Kidney (tissue), 14 donors: ENCODE data around the gene OSM. TPM values are rescaled to one million over a fixed set of nuclear protein-coding genes. Genes with fewer than 3 reads are reported as not detected.

ENCODE experiments used
- DNase-seq, 5 donors: peaks; one replicate each; pipeline ENCODE4 v3.0.0-alpha.2; 2013 to 2020
- FAIRE-seq: peaks from 2 replicates; lab custom pipeline; 2012; peaks lifted over from hg19 to GRCh38; lab: Jason Lieb, UNC
- H3K27ac ChIP-seq, 2 donors: one replicate each; pipeline ENCODE4 v1.7.0; 2013; ENCODE audit warnings: low read depth in 2 of 2, low read length in 2 of 2, inconsistent platforms in 1 of 2
- H3K27me3 ChIP-seq: one replicate; pipeline ENCODE4 v1.7.1; 2013; ENCODE audit warnings: low read length, inconsistent platforms; ENCODE audit not compliant: control insufficient read depth, insufficient read depth
- H3K36me3 ChIP-seq, 3 donors: one replicate each; pipeline versions ENCODE4 v1.7.0 to v1.7.1; 2013; ENCODE audit warnings: low read length in 3 of 3, control low read depth in 1 of 3, inconsistent platforms in 1 of 3; ENCODE audit not compliant: insufficient read depth in 3 of 3, control insufficient read depth in 2 of 3
- H3K4me1 ChIP-seq, 3 donors: one replicate each; pipeline versions ENCODE4 v1.7.0 to v1.7.1; 2013; ENCODE audit warnings: low read length in 3 of 3, inconsistent platforms in 1 of 3, low read depth in 1 of 3; ENCODE audit not compliant: control insufficient read depth in 2 of 3, insufficient read depth in 2 of 3
- H3K4me3 ChIP-seq, 3 donors: one replicate each; pipeline versions ENCODE4 v1.7.0 to v1.8.1; 2013; ENCODE audit warnings: low read length in 3 of 3, control low read depth in 1 of 3, inconsistent platforms in 1 of 3
- H3K9ac ChIP-seq, 3 donors: one replicate each; pipeline versions ENCODE4 v1.7.0 to v1.7.1; 2013; ENCODE audit warnings: low read length in 3 of 3, control low read depth in 1 of 3, inconsistent platforms in 1 of 3
- H3K9me3 ChIP-seq, 3 donors: one replicate each; pipeline versions ENCODE4 v1.7.0 to v1.7.1; 2013; ENCODE audit warnings: low read length in 3 of 3, control low read depth in 1 of 3, inconsistent platforms in 1 of 3; ENCODE audit not compliant: control insufficient read depth in 2 of 3, insufficient read depth in 1 of 3
- CTCF ChIP-seq: IDR thresholded peaks from 3 replicates; pipeline ENCODE4 v1.5.1; 2012; ENCODE audit warnings: mild to moderate bottlenecking, moderate library complexity, borderline replicate concordance; ENCODE audit not compliant: insufficient read depth; ENCODE audit errors: extremely low read depth
- intact Hi-C: fragments of 100-400 bp; cut with DNase I; formaldehyde crosslinking; loops from one replicate; pipeline ENCODE4 v1.11.1; 2022
- polyA plus RNA-seq: library from polyadenylated mRNA; stranded (reverse); fragments of 350-450 nt; fragmentation: Illumina TruSeq; extraction: RNeasy Lipid Tissue Mini Kit (QIAGEN cat#74804); gene quantifications from one replicate; pipeline ENCODE4 v1.2.3, GENCODE V29; 2014; ENCODE audit warnings: low read depth, low replicate concordance; ENCODE audit not compliant: insufficient read depth
- total RNA-seq: library from RNA; stranded (reverse); fragmentation: NEBNext Ultra II Directional; extraction: Animal tissue kit (Norgen Biotek cat#: 25700); gene quantifications from one replicate; pipeline ENCODE4 v1.2.1, GENCODE V29; 2021
- donor health status: control.
- donor health status: control.
- donor health status: control.
- donor health status: control.
- donor health status: control.
- donor health status: DM: yes; HTN: yes; CAD: no.
- donor health status: Normal renal cell carcinoma (clear cell type).

OSM gene
- total and polyA plus RNA-seq, 2 donors from 2014 or later, result 0.56 to 1.2 TPM

GRCh38 chr22:30233582-30233981, 33.1 kb downstream of the OSM start:
- intact Hi-C loops, result no loop called here
- Histone ChIP-seq H3K9ac (no peak overlapping the region), H3K27ac (no peak overlapping the region), H3K4me1 (peaks cover 8 to 15% (median 13%) of the 10 kb centered on the region in 3 donors), H3K27me3 (no peaks in the 10 kb centered on the region), H3K4me3 (no peak overlapping the region), H3K9me3 (no peaks in the 10 kb centered on the region), H3K36me3 (no peaks in the 10 kb centered on the region)
- FAIRE-seq, result no peak
- DNase-seq, result no peak
- TF ChIP-seq CTCF, result no peak

- no peak for FAIRE-seq
- no peak overlapping the region for H3K27ac ChIP-seq
- intact Hi-C loops, result no loop called here
- no peak for DNase-seq
- H3K9ac ChIP-seq, result no peak overlapping the region
- no peak overlapping the region for H3K4me3 ChIP-seq
- TF ChIP-seq CTCF, result no peak
- no peaks in the 10 kb centered on the region for H3K9me3 ChIP-seq
- no peaks in the 10 kb centered on the region for H3K36me3 ChIP-seq
- H3K4me1 ChIP-seq, result peaks cover 8 to 18% (median 13%) of the 10 kb centered on the region in 3 donors
- no peaks in the 10 kb centered on the region for H3K27me3 ChIP-seq
Observed at GRCh38 chr22:30232716-30233218, 33.9 kb downstream of the OSM start.

GRCh38 chr22:30230787-30231461, 35.7 kb downstream of the OSM start:
- FAIRE-seq (no peak), DNase-seq (no peak)
- no peak for TF ChIP-seq CTCF
- Histone ChIP-seq H3K4me3 (no peak overlapping the region), H3K9me3 (no peaks in the 10 kb centered on the region), H3K36me3 (no peaks in the 10 kb centered on the region), H3K4me1 (peaks cover 8 to 19% (median 10%) of the 10 kb centered on the region in 3 donors), H3K27ac (no peak overlapping the region), H3K9ac (no peak overlapping the region), H3K27me3 (no peaks in the 10 kb centered on the region)
- intact Hi-C loops, result no loop called here
